Muscle layer of duodenum (tissue), 2 donors: ENCODE results near the gene SIX2.

Experiments
- H3K27ac ChIP-seq: one replicate; pipeline ENCODE4 v1.7.0; 2013; ENCODE audit warnings: mild to moderate bottlenecking, low read length
- H3K27me3 ChIP-seq: one replicate; pipeline ENCODE4 v1.7.0; 2013; ENCODE audit warnings: low read depth, mild to moderate bottlenecking, control low read depth, low read length
- H3K36me3 ChIP-seq, 2 donors: one replicate each; pipeline ENCODE4 v1.7.0; 2013; ENCODE audit warnings: low read length in 2 of 2, control low read depth in 1 of 2, mild to moderate bottlenecking in 1 of 2; ENCODE audit not compliant: insufficient read depth in 2 of 2, control insufficient read depth in 1 of 2
- H3K4me1 ChIP-seq, 2 donors: one replicate each; pipeline ENCODE4 v1.7.0; 2013; ENCODE audit warnings: low read length in 2 of 2, mild to moderate bottlenecking in 2 of 2, control low read depth in 1 of 2, moderate library complexity in 1 of 2; ENCODE audit not compliant: insufficient read depth in 2 of 2, control insufficient read depth in 1 of 2
- H3K4me3 ChIP-seq, 2 donors: one replicate each; pipeline ENCODE4 v1.7.0; 2013; ENCODE audit warnings: low read length in 2 of 2, low read depth in 1 of 2, mild to moderate bottlenecking in 1 of 2
- H3K9me3 ChIP-seq, 2 donors: one replicate each; pipeline ENCODE4 v1.7.0; 2013; ENCODE audit warnings: low read length in 2 of 2, control low read depth in 1 of 2, mild to moderate bottlenecking in 1 of 2; ENCODE audit not compliant: control insufficient read depth in 1 of 2
- donor health status: healthy.

SIX2 gene

DNA sequence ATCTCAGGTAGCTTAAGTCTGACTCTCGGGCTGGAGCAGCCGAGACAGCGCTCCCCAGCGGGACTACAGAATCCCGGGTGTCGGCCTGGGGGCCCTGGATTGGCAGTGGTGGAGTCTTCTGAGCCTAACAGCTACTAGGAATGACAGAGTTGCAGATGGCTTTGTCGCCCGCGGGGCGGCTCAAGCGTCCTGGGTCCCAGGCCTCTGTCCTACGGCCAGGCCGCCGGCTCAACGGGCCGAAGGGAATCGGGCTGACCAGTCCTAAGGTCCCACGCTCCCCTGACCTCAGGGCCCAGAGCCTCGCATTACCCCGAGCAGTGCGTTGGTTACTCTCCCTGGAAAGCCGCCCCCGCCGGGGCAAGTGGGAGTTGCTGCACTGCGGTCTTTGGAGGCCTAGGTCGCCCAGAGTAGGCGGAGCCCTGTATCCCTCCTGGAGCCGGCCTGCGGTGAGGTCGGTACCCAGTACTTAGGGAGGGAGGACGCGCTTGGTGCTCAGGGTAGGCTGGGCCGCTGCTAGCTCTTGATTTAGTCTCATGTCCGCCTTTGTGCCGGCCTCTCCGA lies 8.8 kb downstream of the SIX2 start:
- Histone ChIP-seq H3K27me3 (peaks cover 69% of the 10 kb centered on the region), H3K36me3 (no peaks in the 10 kb centered on the region), H3K27ac (no peak overlapping the region), H3K4me1 (peaks cover 0 to 26% of the 10 kb centered on the region in 2 donors), H3K9me3 (no peaks in the 10 kb centered on the region), H3K4me3 (peak overlapping the region; percentile 16 to 54)

DNA sequence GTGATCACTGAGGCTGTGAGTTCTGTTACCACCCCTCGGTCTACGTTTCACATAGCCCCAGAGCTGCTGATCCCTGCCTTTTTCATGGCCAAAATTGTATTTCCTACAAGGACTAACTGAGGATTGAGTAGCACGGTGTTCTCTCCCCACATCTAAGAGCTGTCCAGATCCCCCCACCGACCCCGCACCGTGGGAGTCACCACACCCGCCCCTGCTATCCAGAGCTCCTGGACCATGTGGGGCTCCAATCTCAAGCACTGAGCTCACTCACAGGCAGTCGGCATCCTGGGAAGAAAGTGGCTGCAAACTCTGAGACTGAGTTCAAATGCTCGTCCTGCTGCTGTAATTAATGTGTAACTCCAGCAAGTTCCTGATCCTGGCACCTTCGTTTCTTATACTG lies 9.7 kb downstream of the SIX2 start:
- no peak overlapping the region for H3K4me3 ChIP-seq
- H3K27me3 ChIP-seq = peaks cover 62% of the 10 kb centered on the region
- peaks cover 0 to 22% of the 10 kb centered on the region in 2 donors for H3K4me1 ChIP-seq
- H3K36me3 ChIP-seq = no peaks in the 10 kb centered on the region
- no peak overlapping the region for H3K27ac ChIP-seq
- no peaks in the 10 kb centered on the region for H3K9me3 ChIP-seq

DNA sequence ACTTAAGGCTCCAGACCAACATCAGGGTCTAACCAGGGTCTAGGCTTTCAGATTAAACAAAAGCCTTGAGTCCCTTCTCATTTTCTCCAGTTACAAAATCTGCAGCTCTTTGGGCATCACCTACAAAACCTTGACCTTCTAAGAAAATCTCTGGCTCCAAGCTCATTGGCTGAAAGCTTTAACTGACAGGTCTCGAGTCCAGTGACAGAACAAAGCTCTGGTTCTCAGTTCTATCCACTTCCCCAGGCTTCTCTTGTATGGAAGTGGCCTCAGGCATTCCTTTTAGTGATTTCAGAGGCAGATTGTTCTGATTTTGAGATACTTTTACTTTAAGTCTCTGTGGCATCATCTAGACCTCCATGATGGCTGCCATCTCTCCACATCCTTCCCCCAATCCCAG lies 11.3 kb downstream of the SIX2 start:
- Histone ChIP-seq H3K27ac (no peak overlapping the region), H3K9me3 (peaks cover 0 to under 1% of the 10 kb centered on the region in 2 donors), H3K27me3 (peaks cover 46% of the 10 kb centered on the region), H3K4me3 (no peak overlapping the region), H3K4me1 (peaks cover 0 to 15% of the 10 kb centered on the region in 2 donors), H3K36me3 (no peaks in the 10 kb centered on the region)

DNA sequence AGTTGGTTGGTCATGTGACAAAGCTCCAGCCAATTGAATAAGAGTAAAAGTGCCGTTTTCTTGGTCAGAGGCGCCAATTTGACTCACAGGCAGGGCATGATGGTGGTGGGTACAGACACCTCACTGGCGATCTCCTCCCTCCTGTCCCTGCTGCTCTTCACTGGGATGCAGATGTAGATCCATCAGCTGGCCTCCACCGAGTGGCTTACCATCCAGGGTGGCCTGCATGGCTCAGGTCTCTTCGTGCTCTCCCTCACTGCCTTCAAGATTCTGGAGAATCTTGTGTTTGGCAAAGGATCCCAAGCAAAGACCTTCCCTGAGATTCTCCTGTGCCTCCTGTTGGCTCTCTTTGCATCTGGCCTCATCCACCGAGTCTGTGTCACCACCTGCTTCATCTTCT lies 12.9 kb downstream of the SIX2 start:
- no peak overlapping the region for H3K4me3 ChIP-seq
- H3K9me3 ChIP-seq = peaks cover 0 to 13% of the 10 kb centered on the region in 2 donors
- peaks cover 34% of the 10 kb centered on the region for H3K27me3 ChIP-seq
- no peak overlapping the region for H3K27ac ChIP-seq
- H3K4me1 ChIP-seq = peaks cover 0 to 11% of the 10 kb centered on the region in 2 donors
- no peaks in the 10 kb centered on the region for H3K36me3 ChIP-seq

DNA sequence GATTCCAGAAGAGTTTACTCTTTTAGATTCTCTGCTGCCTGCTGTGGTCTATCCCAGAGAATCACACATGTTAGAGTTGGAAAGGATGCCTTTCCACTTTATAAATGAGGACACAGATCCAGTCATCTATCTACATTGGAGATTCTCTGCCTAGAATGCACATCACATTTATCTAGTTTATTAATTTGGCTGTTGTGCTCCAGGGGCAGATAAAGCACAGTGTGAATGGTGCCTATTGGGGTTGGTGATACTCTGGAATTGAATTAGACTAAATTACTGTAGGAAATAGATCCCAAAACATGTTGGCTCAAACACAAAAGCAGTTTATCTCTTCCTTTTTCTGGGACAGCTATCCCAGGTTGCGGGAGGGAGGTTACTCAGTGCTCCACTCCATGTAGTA lies 14.9 kb downstream of the SIX2 start:
- no peak overlapping the region for H3K27ac ChIP-seq
- no peak overlapping the region for H3K4me3 ChIP-seq
- peaks cover 0 to 14% of the 10 kb centered on the region in 2 donors for H3K9me3 ChIP-seq
- peaks cover 14% of the 10 kb centered on the region for H3K27me3 ChIP-seq
- no peaks in the 10 kb centered on the region for H3K4me1 ChIP-seq
- no peaks in the 10 kb centered on the region for H3K36me3 ChIP-seq

DNA sequence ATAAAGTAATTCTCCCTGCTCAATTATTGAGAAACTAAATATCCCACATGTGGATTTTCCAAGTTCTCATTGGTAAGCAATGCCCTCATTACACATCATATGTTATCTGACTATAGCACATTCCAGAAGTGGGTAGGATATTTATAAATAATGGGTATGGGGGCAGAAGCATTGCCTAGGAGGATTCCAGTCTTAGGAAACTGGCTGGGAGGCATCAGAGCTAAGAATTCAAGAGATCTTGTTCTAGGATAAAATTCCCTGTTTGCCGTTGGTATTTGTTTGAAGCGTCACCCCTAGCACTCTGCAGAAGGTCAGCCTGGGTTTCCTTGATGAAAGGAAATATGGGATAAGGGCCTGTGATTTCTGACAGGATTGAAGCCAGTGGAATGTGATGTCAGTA lies 20.1 kb downstream of the SIX2 start:
- H3K27me3 ChIP-seq = no peaks in the 10 kb centered on the region
- H3K36me3 ChIP-seq = no peaks in the 10 kb centered on the region
- H3K9me3 ChIP-seq = peaks cover 7 to 21% of the 10 kb centered on the region in 2 donors
- H3K4me3 ChIP-seq = no peak overlapping the region
- no peaks in the 10 kb centered on the region for H3K4me1 ChIP-seq
- no peak overlapping the region for H3K27ac ChIP-seq

DNA sequence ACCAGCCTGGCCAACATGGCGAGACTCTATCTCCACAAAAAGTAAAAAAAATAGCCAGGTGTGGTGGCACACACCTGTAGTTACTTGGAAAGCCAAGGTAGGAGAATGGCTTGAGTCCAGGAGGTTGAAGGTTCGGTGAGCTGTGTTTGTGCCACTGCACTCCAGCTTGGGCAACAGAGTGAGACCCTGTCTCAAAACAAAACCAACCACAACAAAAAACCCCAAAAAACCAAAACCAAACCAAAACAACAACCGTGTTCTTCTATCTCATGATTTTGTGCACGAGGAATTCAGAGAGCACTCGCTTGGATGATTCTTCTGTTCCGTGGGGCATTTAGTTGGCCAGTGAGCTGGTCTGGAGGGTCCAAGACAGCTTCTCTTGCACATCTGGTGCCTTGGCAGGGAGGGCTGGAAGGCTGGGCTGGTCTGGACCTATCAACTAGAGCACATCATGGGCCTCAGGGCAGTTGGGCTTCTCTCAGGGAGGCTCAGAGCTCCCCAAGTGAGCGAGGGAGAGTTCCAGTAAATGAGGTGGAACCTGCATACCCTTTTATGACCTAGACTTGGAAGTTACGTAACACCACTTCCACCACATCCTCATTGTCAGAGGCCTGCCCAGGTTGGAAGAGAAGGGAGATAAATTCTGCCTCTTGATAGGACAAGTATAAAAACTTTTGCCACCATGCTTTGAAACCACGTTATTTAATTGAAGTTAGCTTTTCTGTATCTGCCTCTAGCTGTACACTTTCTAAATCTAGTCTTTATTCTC lies 25.2 kb downstream of the SIX2 start:
- H3K4me3 ChIP-seq = no peak overlapping the region
- H3K27ac ChIP-seq = no peak overlapping the region
- no peaks in the 10 kb centered on the region for H3K4me1 ChIP-seq
- H3K9me3 ChIP-seq = peaks cover 6 to 7% of the 10 kb centered on the region in 2 donors
- no peaks in the 10 kb centered on the region for H3K36me3 ChIP-seq
- no peaks in the 10 kb centered on the region for H3K27me3 ChIP-seq

DNA sequence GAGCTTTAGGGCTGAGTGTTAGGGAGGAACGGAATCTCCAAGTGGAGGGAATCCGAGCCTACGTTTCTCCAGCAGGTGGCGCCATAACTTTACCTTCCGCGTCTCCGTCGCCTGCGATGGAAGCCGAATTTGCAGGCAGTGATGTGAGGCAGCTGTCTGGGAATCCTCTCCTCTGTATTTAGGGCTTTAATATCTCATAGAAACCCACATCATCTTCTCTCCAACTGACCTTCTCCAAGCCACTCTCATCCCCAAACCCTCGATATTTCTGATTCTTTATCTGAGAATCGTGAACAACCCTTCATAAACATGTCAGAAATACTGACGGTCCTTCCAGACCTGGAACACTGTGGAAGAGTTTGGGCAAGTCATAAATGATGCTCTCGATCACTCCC lies 27.5 kb downstream of the SIX2 start:
- Histone ChIP-seq H3K36me3 (no peaks in the 10 kb centered on the region), H3K27ac (no peak overlapping the region), H3K4me1 (no peaks in the 10 kb centered on the region), H3K27me3 (no peaks in the 10 kb centered on the region), H3K9me3 (no peaks in the 10 kb centered on the region), H3K4me3 (no peak overlapping the region)

DNA sequence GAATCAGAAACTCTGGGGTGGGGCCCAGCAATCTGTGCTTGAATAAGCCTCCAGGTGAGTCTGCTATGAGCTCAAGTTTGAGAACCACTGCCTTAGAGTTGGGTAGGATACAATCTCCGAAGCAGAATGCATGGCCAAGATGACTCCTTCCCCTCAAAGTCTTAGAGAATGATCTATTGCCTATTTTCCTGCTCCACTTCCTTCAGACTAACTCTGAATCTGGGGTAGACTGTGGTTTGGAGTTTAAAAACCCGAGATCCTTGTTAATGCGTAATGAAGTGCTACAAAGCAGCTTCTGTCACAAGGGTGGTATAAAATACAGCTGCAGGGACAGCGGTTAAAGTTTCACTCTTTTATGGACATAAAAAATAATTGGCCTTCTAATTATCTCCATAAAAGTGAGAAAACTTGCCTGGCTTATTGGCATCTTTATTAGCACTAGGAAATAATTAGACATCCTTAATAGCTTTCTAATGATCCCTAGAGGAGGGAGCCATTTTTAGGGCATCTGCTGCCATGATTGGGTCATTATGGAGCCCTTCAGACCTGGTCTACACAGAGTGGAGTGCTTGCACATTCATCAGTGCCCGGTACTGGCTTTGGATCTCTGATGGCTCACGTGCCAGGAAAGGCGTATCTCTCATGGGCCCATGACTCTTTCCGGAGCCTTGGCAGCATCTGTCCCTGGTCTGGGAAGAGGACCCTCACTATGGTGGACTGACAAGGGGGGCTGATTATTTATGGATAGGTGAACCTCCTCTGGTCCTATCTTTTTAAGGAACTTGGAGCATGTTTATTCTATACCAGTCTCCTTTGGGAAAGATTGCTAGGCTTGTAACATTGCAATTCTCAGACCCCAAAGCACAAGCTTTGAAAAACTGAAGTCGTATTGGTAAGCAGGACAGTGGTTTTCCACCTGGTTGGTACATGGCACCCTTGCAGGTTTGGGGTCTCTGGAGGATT lies 28.2 kb downstream of the SIX2 start:
- H3K27me3 ChIP-seq = no peaks in the 10 kb centered on the region
- no peaks in the 10 kb centered on the region for H3K36me3 ChIP-seq

DNA sequence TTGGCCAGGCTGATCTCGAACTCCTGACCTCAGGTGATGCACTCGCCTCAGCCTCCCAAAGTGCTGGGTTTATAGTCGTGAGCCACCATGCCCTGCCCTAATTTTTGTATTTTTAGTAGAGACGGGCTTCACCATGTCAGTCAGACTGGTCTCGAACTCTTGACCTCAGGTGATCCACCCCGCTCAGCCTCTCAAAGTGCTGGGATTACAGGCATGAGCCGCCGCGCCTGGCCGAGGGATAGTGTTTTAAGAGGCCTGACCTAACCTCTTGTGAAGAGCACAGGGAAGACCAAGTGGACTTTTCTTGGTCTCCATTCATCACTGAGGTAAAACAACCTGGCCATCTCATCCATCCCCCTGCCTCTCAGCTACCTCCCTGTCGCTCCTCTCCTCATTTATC lies 29.7 kb downstream of the SIX2 start:
- H3K4me3 ChIP-seq = no peak overlapping the region
- H3K27ac ChIP-seq = no peak overlapping the region
- no peaks in the 10 kb centered on the region for H3K9me3 ChIP-seq
- H3K36me3 ChIP-seq = no peaks in the 10 kb centered on the region
- no peaks in the 10 kb centered on the region for H3K27me3 ChIP-seq
- H3K4me1 ChIP-seq = no peaks in the 10 kb centered on the region

More for the DNA sequence above, 28.2 kb downstream of the SIX2 start:
- H3K4me3 ChIP-seq = no peak overlapping the region
- H3K9me3 ChIP-seq = no peaks in the 10 kb centered on the region
- no peaks in the 10 kb centered on the region for H3K4me1 ChIP-seq
- no peak overlapping the region for H3K27ac ChIP-seq
